ENCODE measurements around the gene ECSIT. TPM values are rescaled to one million over a fixed set of nuclear protein-coding genes. Genes with fewer than 3 reads are reported as not detected.

ECSIT gene
- polyA plus RNA-seq, 1 donor from 2014 or later = 98.3 TPM

- TF ChIP-seq SMC3 (conservative IDR thresholded peaks at IDR 0.05; ENCODE audit: poor library complexity) (no peak), MXI1 (conservative IDR thresholded peaks at IDR 0.05; ENCODE audit: poor library complexity, severe bottlenecking) (no peak)
Measured at GRCh38 chr19:11534538-11534937, 5.6 kb upstream of the ECSIT start (continued).

- Histone ChIP-seq H3K9me3 (ENCODE audit: low read length) (no peaks in the 10 kb centered on the region), H3K9ac (ENCODE audit: low read length) (no peak overlapping the region), H4K20me1 (ENCODE audit: insufficient read depth) (no peaks in the 10 kb centered on the region), H3K4me3 (ENCODE audit: low read length) (no peak overlapping the region), H3K36me3 (ENCODE audit: insufficient read depth, low read length) (no peaks in the 10 kb centered on the region), H3K27me3 (ENCODE audit: insufficient read depth, low read depth, low read length) (no peaks in the 10 kb centered on the region), H3F3A (ENCODE audit: insufficient read depth, low read length, poor library complexity, severe bottlenecking) (no peaks in the 10 kb centered on the region), H3K79me2 (replicated peaks; ENCODE audit: insufficient read depth, low read length) (peaks cover 16% of the 10 kb centered on the region), H3K27ac (ENCODE audit: low read length) (no peak overlapping the region), H3K4me2 (ENCODE audit: low read length) (no peak overlapping the region), H3K9me2 (ENCODE audit: insufficient read depth, low read length) (no peaks in the 10 kb centered on the region), H2AFZ (ENCODE audit: low read depth, low read length) (no peak overlapping the region)
- TF ChIP-seq EZH2 (IDR thresholded peaks at IDR 0.05; ENCODE audit: borderline replicate concordance, insufficient read depth, low read length, poor library complexity, severe bottlenecking) = no peak
- TF ChIP-seq RAD21 (conservative IDR thresholded peaks at IDR 0.05) = peak; percentile 44
- no peak for TF ChIP-seq EP300 (conservative IDR thresholded peaks at IDR 0.05; ENCODE audit: poor library complexity, severe bottlenecking)
- peak; percentile 61 for TF ChIP-seq SMC3 (conservative IDR thresholded peaks at IDR 0.05; ENCODE audit: poor library complexity)
- TF ChIP-seq CTCF (IDR thresholded peaks at IDR 0.05; ENCODE audit: poor library complexity, severe bottlenecking) = peak; percentile 63
- peak; percentile 62 for TF ChIP-seq MXI1 (conservative IDR thresholded peaks at IDR 0.05; ENCODE audit: poor library complexity, severe bottlenecking)
- TF ChIP-seq REST (IDR thresholded peaks at IDR 0.05; ENCODE audit: borderline replicate concordance) = no peak
- TF ChIP-seq TAF1 (IDR thresholded peaks at IDR 0.05; ENCODE audit: low read depth) = no peak
- TF ChIP-seq POLR2AphosphoS5 (IDR thresholded peaks at IDR 0.05) = peak; percentile 35
Measured at GRCh38 chr19:11530432-11530831, 1.5 kb upstream of the ECSIT start.

- no peaks in the 10 kb centered on the region for H3K9me3 ChIP-seq (ENCODE audit: low read length)
- H2AFZ ChIP-seq (ENCODE audit: low read depth, low read length) = no peak overlapping the region
- no peak overlapping the region for H3K9ac ChIP-seq (ENCODE audit: low read length)
- H3K9me2 ChIP-seq (ENCODE audit: insufficient read depth, low read length) = no peaks in the 10 kb centered on the region
- H3K4me3 ChIP-seq (ENCODE audit: low read length) = no peak overlapping the region
- H3K79me2 ChIP-seq (replicated peaks; ENCODE audit: insufficient read depth, low read length) = no peaks in the 10 kb centered on the region
- TF ChIP-seq POLR2AphosphoS5 (IDR thresholded peaks at IDR 0.05) (no peak), TAF1 (IDR thresholded peaks at IDR 0.05; ENCODE audit: low read depth) (no peak), SMC3 (conservative IDR thresholded peaks at IDR 0.05; ENCODE audit: poor library complexity) (no peak), REST (IDR thresholded peaks at IDR 0.05; ENCODE audit: borderline replicate concordance) (no peak), RAD21 (conservative IDR thresholded peaks at IDR 0.05) (no peak), CTCF (IDR thresholded peaks at IDR 0.05; ENCODE audit: poor library complexity, severe bottlenecking) (no peak), EZH2 (IDR thresholded peaks at IDR 0.05; ENCODE audit: borderline replicate concordance, insufficient read depth, low read length, poor library complexity, severe bottlenecking) (no peak), EP300 (conservative IDR thresholded peaks at IDR 0.05; ENCODE audit: poor library complexity, severe bottlenecking) (no peak), MXI1 (conservative IDR thresholded peaks at IDR 0.05; ENCODE audit: poor library complexity, severe bottlenecking) (no peak)
- H3F3A ChIP-seq (ENCODE audit: insufficient read depth, low read length, poor library complexity, severe bottlenecking) = no peaks in the 10 kb centered on the region
- H3K4me2 ChIP-seq (ENCODE audit: low read length) = no peak overlapping the region
- H4K20me1 ChIP-seq (ENCODE audit: insufficient read depth) = no peaks in the 10 kb centered on the region
- no peaks in the 10 kb centered on the region for H3K36me3 ChIP-seq (ENCODE audit: insufficient read depth, low read length)
- no peaks in the 10 kb centered on the region for H3K27me3 ChIP-seq (ENCODE audit: insufficient read depth, low read depth, low read length)
- H3K27ac ChIP-seq (ENCODE audit: low read length) = no peak overlapping the region
Measured at GRCh38 chr19:11519138-11519537, 9.8 kb downstream of the ECSIT start.

All from neural cell (in vitro differentiated cells).